Measurements from ENCODE around the gene GUCY2D.

- TF ChIP-seq, protein P1, sequence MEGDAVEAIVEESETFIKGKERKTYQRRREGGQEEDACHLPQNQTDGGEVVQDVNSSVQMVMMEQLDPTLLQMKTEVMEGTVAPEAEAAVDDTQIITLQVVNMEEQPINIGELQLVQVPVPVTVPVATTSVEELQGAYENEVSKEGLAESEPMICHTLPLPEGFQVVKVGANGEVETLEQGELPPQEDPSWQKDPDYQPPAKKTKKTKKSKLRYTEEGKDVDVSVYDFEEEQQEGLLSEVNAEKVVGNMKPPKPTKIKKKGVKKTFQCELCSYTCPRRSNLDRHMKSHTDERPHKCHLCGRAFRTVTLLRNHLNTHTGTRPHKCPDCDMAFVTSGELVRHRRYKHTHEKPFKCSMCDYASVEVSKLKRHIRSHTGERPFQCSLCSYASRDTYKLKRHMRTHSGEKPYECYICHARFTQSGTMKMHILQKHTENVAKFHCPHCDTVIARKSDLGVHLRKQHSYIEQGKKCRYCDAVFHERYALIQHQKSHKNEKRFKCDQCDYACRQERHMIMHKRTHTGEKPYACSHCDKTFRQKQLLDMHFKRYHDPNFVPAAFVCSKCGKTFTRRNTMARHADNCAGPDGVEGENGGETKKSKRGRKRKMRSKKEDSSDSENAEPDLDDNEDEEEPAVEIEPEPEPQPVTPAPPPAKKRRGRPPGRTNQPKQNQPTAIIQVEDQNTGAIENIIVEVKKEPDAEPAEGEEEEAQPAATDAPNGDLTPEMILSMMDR (optimal IDR thresholded peaks at IDR 0.05 in 1 of 3, IDR thresholded peaks at IDR 0.05 in 1 of 3, conservative IDR thresholded peaks at IDR 0.05 in 1 of 3; ENCODE audit: extremely low read depth in 1 of 3, insufficient read depth in 2 of 3, low read length in 3 of 3), result no peak
- no peak for TF ChIP-seq EZH2 (IDR thresholded peaks at IDR 0.05; ENCODE audit: low read length)
Measured at GRCh38 chr17:7955414-7956227, 46.8 kb upstream of the GUCY2D start.

Data from keratinocyte (primary cell).